Amniotic stem cell (primary cell): ENCODE data around the gene ACD.
"Not testable (repeated sequence)": the region's sequence is repeated elsewhere in the genome, so short reads cannot be mapped to it uniquely, and the experiment has no call there.

Source experiments
- DNase-seq: peaks from one replicate; lab custom pipeline; 2025; lab: John Stamatoyannopoulos, UW

ACD gene

DNA sequence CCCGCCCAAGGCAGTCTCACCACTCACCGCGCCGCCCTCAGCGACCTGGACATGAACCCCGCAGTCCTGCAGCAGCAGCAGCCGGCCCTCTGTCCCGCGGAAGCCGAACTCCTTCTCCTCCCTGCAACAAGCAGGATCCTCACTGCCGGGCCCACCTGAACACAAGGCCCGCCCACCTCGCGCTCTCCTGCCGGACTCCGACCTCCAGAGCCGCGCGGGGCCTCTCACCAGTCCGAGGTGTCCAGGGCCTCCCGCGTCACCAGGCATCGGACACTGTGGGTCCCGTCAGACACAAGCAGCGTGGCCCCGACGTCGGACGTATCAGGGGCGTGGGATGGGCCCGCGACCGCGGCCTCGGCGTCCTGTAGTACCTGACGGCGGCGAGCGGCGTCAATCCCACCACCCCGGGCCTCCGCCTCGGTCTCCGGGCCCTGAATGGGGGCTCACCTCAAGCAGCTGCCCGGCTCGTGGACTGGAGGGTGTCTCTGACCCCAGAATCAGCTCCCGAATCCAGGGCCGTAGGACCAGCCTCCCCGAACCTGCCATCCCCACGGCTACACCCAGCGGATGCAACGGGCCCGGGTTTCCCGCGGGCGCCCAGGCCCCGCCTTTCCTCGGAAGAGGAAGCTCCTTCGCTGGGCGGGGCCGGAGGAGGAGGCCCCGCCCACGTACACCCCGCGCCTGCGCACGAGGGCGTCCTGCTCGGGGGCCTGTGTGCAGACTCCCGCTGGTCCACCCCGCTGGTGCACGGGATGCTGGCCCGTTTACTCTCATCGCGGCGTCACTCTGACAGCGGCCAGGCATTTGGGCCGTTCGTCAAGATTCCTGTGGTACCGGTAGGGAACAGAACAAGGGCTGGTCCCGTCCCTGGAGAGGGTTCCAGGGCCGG, at the start of gene ACD:
TSS of gene ACD (minus strand) at position 586 of the 889 bp plus-strand sequence. CDS start at position 546, 40 bp downstream.
- DNase-seq = peak; percentile 65

DNA sequence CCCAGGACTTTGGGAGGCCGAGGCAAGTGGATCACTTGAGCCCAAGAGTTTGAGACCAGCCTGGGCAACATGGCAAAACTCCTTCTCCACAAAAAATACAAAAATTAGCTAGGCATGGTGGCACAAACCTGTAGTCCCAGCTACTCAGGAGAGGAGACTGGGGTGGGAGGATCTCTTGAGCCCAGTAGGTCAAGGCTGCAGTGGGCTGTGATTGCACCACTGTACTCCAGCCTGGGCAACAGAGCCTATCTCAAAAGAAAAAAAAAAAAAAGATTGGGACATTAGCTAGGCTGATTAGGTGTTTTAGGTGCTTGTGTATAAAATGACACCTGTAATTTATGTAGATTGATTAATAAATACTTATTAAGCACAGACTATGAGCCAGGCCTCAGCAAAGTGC, 49.0 kb upstream of the ACD start:
- no peak for DNase-seq

DNA sequence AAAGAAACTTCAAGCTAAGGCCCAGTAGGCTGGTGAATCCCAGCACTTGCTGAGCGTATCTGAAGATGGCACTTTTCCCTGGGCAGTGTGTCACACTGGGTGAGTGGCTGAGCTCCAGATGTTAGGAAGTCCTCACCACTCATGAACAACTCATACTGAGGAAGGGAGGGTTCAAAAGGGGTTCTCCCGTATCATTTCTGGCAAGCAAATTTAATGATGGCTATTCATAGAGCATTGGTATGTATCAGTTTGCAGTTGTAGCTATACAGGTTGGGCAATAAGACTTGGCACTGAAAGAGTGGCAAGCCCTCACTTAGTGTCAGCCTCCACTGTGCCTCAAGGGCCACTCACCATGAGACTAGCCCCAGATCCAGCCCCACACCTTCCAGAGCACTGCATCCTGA, 48.3 kb upstream of the ACD start:
- no peak for DNase-seq

DNA sequence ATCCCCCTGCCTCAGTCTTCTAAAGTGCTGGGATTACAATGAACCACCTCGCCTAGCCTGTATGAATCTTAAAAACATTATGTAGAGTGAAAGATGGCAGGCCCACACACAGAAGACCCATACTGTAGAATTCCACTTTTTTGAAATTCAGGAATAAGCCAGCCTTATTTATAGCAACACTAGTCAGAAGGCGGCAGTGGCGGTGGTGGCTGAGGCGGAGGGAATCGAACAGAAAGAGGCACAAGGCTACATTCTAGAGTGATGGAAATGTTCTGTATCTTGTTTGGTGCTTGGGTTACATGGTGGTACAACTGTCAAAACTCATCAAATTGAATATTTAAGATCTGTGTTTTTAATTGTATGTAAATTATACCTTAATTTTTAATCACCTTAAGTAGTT, 47.7 kb upstream of the ACD start:
- no peak for DNase-seq

DNA sequence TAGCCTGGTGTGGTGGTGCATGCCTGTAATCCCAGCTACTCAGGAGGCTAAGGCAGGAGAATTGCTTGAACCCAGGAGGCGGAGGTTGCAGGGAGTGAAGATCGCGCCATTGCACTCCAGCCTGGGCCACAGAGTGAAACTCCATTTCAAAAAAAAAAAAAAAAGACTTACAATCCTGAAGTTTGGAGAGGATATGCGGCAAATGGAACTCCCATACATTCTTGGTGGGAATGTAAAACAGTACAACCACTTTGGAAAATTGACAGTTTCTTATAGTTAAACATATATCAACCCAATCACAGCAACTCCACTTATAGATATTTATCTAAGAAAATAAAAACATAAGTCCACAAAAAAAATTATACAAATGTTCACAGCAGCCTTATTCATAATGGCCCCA, 47.1 kb upstream of the ACD start:
- DNase-seq = no peak

DNA sequence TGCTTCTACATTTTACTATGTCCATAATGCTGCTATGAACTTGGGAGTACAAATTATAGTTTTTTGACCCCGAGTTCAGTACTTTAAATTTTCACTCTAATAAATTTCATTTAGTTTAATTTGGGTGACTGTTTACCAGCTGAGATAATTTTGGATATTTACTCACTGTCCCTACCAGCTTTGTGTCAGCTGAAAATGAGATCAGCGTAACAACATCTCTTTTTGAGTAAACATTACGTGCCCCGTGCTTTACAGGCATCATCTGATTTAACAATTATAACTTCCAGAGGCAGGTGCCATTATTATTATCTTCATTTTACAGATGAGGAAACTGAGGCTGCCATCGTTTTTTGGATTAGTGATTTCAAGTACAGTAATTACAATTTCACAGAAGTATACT, 44.0 kb upstream of the ACD start:
- DNase-seq = no peak

DNA sequence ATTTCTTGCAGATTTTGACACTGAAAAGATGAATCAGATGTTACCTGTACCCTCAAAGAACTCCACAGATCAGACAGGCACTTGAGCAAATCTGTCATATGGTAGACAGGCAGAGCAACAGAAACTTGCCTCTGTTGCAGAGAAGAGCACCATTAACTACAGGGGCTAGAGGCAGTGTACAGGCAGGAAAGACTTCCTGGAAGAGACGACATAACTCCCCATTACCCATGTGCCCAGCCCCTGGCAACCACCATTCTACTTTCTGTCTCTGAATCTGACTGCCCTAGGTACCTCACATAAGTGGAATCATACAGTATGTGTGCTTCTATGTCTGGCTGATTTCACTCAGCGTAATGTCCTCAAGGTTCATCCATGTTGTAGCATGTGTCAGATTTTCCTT, 43.6 kb upstream of the ACD start:
- no peak for DNase-seq

DNA sequence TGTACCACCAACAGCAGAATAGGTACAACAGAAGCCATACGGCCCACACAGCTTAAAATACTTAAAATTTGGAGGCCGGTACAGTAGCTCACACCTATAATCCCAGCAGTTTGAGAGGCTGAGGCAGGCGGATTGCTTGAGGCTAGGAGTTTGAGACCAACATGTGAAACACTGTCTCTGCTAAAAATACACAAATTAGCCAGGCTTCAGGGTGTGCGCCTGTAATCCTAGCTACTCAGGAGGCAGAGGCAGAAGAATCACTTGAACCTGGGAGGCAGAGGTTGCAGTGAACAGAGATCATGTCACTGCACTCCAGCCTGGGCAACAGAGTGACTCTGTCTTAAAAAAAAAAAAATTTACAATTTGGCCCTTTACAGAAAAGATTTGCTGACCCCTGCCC, 42.1 kb upstream of the ACD start:
- DNase-seq = no peak

DNA sequence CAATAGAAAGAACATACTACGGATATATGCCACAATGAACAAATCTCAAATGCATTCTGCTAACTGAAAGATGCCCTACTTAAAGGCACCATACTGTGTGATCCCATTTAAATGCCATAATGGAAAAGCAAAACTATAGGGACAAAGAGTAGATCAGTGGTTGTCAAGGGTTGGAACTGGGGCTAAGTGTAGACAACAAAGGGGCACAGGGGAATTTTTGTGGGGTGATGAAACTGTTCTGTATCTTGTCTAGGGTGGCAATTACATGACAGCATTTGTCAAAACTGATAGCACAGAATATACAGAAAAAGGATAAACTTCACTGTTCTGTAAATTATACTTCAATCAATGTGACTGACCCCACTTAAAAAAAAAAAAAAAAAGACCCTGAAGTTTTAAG, 41.4 kb upstream of the ACD start:
- DNase-seq = no peak

DNA sequence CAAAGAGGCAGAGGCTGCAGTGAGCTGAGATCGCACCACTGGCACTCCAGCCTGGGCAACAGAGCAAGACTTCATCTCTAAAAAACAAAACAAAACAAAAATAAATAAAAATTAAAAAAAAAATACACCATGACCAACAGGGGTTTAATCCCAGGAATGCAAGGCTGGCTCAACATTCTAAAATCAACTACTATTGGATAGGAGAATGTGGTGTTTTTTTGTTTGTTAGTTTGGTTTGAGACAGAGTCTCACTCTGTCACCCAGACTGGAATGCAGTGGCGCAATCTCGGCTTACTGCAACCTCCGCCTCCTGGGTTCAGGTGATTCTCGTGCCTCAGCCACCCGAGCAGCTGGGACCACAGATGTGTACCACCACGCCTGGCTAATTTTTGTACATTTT, 39.2 kb upstream of the ACD start:
- no peak for DNase-seq

DNA sequence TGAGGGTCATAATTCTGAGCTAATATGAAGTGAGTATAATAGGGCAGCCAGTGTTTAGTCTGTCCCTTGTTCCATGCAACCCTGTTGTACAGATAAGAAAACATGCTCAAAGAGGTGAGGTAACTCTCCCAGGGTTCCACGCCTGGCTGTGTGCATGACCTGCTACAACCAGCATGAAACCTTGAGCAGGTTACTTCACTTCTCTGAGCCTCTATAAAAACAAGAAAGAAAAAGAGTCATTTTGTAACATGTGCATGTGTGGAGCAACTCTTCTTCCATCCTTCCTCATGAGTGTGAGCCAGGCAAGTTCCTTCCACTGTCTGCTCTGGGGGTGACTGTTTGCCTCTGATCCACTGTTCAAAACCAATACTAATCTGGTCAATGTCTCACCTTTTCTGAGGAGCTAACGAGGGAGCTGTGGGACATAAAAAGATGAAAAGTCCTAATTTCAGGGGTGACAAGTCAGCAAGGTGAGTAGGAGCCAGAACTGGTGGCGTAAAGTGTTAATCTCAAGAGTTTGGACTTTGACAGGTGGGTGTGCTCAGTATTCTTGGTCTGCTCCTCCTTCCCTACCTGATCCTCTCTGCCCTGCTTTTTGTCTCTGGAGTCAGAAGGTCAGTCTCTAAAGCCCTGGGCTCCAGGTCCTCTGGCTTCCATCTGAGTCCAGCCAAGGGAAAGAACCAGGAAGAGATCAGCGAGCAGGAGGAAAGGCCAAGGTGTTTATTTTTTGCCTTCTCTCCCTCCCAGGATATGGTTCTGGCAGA, 37.5 kb upstream of the ACD start:
- no peak for DNase-seq

DNA sequence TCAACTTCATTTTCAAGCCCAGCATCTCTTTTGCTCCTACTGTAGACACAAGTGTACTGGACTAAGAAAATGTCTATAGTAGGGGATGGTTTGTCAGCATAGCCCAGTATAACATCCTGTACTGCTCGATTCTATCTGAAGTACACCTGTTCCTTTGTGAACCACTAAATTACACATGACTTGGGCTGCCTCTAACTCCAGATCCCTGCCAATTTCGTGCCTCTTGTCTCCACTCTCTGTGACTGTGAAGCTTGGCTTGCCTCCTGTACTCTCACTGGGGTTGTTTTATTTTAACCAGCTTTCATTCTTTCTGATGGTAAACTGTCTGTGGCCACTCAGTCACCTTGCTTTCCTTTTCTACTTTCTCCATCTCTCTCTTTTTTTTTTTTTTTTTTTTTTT, 34.6 kb upstream of the ACD start:
- no peak for DNase-seq

DNA sequence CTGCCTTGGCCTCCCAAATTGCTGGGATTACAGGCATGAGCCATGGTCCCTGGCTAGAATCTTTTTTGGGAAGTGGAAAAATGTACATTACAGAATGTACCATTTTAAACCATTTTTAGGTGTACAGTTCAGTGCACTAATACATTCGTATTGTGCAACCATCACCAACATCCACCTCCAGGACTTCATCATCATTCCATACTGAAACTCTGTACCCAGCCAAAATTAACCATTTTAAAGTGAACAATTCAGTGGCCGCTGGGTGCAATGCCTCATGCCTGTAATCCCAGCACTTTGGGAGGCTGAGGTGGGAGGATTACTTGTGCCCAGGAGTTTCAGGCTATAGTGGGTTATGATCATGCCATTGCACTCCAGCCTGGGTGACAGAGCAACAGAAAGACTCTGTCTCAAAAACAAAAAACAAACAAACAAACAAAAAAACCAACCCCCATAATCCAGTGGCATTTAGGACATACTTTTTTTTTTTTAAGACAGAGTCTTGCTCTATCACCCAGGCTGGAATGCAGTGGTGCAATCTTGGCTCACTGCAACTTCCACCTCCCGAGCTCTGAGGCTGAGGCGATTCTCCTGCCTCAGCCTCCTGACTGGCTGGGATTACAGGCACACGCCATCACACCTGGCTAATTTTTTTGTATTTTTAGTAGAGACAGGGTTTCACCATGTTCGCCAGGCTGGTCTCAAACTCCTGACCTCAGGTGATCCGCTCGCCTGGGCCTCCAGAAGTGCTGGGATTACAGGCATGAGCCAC, 33.6 kb upstream of the ACD start:
- DNase-seq = not testable (repeated sequence)

DNA sequence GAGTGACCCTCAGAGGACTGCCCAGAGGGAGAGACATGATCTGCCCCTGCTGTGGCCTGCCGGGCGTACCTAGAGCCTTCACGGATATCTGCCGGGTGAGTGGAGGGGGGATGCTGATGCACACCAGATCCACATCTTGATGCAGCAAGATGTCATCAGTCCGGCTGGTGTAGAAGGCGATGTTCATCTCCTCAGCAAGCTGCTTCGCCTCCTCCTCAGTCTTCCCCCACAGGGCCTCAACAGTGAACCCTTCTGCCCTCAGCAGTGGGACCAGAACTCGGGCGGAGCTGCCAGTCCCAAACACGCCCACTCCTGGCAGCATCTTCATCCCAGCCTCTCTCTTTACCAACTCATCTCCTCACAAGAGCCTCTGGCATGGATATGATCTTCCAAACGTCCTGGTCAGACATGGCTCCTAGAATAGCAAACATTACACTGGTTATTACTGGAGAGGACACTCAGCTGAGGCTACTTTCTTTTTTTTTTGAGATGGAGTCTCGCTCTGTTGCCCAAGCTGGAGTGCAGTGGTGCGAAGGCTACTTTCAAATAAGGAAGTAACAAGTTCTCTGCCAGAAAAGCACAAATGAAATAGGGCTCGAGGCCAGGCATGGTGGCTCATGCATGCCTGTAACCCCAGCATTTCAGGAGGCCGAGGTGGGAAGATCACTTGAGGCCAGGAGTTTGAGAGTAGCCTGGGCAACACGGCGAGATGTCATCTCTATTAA, 25.5 kb upstream of the ACD start:
- DNase-seq = no peak

DNA sequence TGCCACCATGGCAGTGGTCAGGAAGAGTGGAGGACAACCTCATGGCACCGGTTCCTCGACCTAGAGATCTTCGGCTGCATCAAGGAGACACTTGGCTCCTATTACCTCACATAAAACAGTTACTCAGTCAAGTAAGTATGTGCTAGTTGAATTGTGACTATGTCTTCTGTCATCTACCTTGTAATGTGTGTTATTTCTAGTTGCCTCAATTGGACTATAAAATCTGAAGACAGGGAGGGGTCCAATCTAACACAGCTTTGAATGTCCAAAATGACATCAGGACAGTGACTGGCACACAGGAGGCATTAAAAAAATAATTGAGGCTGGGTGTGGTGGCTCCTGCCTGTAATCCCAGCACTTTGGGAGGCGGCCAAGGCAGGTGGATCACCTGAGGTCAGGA, 23.7 kb upstream of the ACD start:
- DNase-seq = no peak

DNA sequence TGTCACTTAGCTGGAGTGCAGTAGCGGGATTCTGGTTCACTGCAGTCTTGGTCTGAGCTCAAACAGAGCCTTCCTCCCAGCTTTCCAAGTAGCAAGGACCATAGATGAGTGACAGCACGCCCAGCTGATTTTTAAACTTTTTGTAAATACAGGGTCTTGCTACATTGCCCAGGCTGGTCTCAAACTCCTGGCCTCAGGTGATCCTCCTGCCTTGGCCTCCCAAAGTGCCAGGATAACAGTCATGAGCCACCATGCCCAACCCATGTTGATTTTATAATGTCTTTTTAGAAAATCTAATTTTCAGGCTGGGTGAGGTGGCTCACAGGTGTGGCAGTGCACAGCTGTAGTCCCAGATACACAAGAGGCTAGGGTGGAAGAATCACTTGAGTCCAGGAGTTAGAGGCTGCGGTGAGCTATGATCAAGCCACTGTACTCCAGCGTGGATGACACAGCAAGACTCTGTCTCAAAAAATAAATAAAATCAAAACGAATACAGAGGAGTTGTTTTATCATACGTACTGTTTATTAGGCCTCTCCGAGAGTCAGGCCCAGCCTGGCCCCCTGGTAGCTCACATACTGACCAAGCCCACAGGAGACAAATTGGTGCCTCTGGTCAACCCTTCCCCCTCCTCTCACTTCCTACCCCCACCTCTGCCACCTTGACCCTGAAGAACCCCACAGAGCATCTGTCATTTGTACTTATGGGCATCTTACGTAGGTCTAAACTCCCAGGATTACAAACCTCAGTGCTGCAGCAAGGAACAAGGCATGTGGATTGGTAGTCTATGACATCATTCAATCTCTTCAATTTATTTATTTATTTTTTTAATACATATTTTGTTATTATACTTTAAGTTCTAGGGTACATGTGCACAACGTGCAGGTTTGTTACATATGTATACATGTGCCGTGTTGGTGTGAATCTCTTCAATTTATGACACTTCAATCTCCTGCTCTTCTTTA, 20.2 kb upstream of the ACD start:
- no peak for DNase-seq

DNA sequence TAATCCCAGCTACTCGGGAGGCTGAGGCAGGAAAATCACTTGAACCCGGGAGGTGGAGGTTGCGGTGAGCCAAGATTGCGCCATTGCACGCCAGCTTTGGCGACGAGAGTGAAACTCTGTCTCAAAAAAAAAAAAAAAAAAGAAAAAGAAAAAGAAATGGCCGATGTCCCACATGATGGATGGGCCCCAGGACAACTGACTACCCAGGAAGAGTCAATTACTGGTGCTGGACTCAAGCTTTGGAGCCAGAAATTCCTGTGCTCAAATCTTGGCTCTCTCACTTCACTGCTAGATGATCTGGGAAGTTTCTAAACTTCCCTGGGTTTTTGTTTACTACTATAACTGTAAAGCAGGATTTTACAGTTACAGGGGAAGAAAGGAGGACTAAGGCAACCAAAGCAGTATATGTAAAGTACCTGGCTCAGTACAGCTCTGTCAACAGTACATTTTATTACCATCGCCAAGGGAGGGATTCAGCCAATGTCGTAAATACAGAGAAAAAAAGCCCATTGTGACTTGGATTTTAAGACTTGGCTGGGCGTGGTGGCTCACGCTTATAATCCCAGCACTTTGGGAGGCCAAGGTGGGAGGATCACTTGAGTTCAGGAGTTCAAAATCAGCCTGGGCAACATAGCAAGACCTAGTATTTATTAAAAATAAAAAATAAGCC, 18.4 kb upstream of the ACD start:
- no peak for DNase-seq

DNA sequence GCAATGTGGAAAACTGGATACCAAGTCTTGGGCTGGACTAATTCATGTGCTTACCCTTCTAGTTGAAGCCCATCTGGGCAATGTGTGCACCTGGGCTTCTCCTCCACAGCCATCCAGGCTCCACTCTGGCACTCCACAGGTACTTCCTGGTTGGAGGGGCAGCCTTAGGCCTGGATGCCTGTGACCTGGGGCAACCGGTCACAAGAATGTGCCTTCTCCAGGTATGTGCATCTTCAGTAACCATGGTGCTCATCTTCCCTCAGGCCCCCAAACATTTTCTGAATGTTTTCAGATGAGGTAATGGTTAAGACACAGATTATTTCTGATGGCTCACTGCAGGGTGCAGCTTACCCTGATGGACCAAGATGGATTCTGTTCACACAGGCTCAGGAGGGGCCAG, 17.7 kb upstream of the ACD start:
- no peak for DNase-seq

DNA sequence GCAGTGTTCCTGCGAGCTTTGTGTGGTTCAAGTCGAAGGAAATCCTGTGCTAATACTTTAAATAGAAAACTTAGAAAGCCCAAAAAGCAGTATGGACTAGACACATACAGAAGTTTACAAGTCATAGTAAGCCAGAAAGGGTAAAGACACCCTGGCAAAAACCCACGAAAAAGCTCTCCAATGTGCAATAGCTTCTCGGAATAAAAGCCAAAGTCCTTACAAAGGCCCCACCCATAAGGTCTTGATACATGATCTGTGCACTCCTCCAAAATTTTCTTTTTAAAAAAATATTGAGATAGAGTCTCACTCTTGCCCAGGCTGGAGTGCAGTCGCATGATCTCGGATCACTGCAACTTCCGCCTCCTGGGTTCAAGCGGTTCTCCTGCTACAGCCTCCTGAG, 16.9 kb upstream of the ACD start:
- no peak for DNase-seq

DNA sequence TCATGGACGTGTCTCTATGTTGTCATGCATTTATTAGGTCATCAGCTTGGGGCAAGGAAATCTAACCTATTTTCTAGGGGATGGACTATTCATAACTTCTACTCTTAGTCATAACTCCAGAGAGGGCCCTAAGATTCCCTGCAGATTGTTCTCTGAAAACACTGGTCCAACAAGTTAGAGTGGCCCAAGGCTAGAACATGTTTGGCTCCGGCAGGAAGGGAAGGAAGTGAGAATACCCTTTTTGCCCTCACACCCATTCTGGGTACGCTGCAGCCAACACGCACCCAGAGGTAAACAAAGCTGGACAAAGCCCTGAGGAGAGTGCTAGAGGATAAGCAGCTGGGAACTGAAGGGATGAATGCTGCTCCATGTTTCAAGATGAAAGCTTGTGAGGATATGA, 16.5 kb upstream of the ACD start:
- no peak for DNase-seq
